Measurements from ENCODE around the gene ARID1A. TPM values are rescaled to one million over a fixed set of nuclear protein-coding genes. Genes with fewer than 3 reads are reported as not detected.

Gene ARID1A
- total and polyA plus RNA-seq, 11 donors: 14.1 to 73.9 (median 45.3) TPM

DNA sequence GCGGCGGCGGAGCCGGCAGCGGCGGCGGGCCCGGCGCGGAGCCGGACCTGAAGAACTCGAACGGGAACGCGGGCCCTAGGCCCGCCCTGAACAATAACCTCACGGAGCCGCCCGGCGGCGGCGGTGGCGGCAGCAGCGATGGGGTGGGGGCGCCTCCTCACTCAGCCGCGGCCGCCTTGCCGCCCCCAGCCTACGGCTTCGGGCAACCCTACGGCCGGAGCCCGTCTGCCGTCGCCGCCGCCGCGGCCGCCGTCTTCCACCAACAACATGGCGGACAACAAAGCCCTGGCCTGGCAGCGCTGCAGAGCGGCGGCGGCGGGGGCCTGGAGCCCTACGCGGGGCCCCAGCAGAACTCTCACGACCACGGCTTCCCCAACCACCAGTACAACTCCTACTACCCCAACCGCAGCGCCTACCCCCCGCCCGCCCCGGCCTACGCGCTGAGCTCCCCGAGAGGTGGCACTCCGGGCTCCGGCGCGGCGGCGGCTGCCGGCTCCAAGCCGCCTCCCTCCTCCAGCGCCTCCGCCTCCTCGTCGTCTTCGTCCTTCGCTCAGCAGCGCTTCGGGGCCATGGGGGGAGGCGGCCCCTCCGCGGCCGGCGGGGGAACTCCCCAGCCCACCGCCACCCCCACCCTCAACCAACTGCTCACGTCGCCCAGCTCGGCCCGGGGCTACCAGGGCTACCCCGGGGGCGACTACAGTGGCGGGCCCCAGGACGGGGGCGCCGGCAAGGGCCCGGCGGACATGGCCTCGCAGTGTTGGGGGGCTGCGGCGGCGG, 1.0 kb downstream of the ARID1A start:
- peak; percentile 32 to 72 (median 40) for DNase-seq
- H3K4me3 ChIP-seq: peak overlapping the region; percentile 80 to 96 (median 92)
- peak overlapping the region; percentile 89 to 98 (median 96) for H3K27ac ChIP-seq
- WGBS, 4 donors: 0 to 1% (median 0%) methylated on average over 20 to 98 of the region's 98 CpGs
- no peak for ATAC-seq
- peaks cover 0 to 4% (median 0%) of the 10 kb centered on the region in 9 donors for H3K27me3 ChIP-seq
- H3K9me3 ChIP-seq: no peaks in the 10 kb centered on the region
- intact Hi-C loops (cut with DNase I): loop anchor here in 8 of 10 donors (1.0 to 5.0 kb wide), 6 partner anchors 26 to 91 kb away; partner anchors contain the start of gene PIGV (in 1 of the 8)
- H3K36me3 ChIP-seq: no peaks in the 10 kb centered on the region
- peaks cover 21 to 65% (median 57%) of the 10 kb centered on the region in 12 donors for H3K4me1 ChIP-seq
- TF ChIP-seq POLR2A (IDR thresholded peaks at IDR 0.05): peak in 1 of 2 donors; percentile 11
- TF ChIP-seq, protein P1, sequence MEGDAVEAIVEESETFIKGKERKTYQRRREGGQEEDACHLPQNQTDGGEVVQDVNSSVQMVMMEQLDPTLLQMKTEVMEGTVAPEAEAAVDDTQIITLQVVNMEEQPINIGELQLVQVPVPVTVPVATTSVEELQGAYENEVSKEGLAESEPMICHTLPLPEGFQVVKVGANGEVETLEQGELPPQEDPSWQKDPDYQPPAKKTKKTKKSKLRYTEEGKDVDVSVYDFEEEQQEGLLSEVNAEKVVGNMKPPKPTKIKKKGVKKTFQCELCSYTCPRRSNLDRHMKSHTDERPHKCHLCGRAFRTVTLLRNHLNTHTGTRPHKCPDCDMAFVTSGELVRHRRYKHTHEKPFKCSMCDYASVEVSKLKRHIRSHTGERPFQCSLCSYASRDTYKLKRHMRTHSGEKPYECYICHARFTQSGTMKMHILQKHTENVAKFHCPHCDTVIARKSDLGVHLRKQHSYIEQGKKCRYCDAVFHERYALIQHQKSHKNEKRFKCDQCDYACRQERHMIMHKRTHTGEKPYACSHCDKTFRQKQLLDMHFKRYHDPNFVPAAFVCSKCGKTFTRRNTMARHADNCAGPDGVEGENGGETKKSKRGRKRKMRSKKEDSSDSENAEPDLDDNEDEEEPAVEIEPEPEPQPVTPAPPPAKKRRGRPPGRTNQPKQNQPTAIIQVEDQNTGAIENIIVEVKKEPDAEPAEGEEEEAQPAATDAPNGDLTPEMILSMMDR (IDR thresholded peaks at IDR 0.05): no peak

DNA sequence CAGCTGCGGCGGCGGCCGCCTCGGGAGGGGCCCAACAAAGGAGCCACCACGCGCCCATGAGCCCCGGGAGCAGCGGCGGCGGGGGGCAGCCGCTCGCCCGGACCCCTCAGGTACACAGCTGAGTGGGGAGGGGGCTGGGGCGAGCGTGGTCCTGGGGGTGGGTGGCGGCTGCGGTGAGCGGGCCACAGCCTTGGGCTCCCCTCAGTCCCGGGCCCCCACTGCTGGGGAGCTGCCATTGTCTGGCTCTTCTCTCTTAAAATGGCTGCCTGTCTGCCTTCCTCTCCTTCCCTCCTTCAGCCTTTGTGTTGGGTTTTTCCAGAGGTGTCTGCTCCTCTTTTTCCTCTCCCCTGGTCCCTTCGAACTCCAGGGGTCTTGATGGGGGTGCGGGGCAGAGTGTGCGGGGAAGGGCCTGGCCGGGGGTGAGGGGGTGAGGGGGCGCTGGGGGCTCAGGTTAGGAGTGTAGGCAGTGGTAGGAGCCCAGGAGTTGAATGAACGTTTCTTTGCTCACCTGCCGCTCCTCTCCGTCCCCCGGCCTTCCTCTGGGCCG, 1.7 kb downstream of the ARID1A start:
- Histone ChIP-seq H3K36me3 (no peaks in the 10 kb centered on the region), H3K27me3 (peaks cover 0 to 4% (median 0%) of the 10 kb centered on the region in 9 donors), H3K9me3 (no peaks in the 10 kb centered on the region), H3K4me1 (peaks cover 21 to 67% (median 62%) of the 10 kb centered on the region in 12 donors), H3K4me3 (peak overlapping the region; percentile 80 to 96 (median 92)), H3K27ac (peak overlapping the region; percentile 89 to 98 (median 96))
- no peak for ATAC-seq
- TF ChIP-seq, protein P1 (IDR thresholded peaks at IDR 0.05): no peak
- no peak for TF ChIP-seq POLR2A (IDR thresholded peaks at IDR 0.05)
- 0 to 1% (median 1%) methylated on average over 12 to 30 of the region's 30 CpGs for WGBS, 4 donors
- DNase-seq: peak in 2 of 5 donors; percentile 25 to 65
- intact Hi-C loops (cut with DNase I): loop anchor here in 8 of 10 donors (1.0 to 5.0 kb wide), 6 partner anchors 25 to 91 kb away; partner anchors contain the start of gene PIGV (in 1 of the 8)

DNA sequence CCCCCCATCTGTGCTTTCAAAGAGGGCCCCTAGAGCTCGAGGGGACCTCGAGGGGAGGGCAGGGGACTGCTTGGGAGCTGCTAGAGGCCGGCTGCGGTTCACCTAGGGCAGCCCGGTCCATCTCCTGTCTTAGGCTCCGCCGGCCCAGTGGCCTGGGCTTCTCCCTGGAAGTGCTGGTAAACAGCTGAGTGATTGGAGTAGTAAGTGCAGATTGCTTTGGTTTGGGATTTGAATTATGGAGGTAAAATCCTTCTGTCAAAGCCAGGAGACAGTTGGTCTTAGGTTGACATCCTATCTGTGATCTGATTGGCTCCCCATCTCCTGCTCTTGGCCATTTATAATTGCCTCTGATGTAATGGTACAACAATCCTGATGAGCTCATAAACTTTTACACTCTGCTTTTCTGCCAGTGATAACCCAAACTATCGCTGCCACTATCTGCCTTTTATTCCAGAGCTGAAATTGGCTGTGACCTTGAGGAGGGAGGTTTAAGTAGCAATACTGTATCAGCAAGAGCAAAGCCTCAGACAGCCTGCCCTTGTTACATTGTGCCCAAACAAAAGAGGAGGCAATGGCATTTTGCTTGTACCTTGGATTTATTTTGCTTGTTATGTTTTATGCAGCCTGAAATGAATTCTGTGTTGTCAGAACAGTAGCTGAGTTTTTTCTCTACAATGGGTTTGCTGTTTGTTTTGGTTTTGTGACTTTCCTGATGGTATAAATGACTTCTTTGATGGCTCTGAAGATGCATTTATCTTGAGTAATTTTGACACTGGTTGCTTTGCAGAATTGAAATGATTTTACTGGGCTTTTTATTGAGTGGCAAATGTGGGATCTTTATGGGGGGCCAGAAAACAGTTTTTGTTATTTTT, 2.4 kb downstream of the ARID1A start:
- intact Hi-C loops (cut with DNase I): loop anchor here in 8 of 10 donors (1.0 to 5.0 kb wide), 6 partner anchors 25 to 90 kb away; partner anchors contain the start of gene PIGV (in 1 of the 8)
- WGBS, 4 donors: 0 to 1% (median 0%) methylated on average over 7 to 8 of the region's 8 CpGs

More for the DNA sequence above, 2.4 kb downstream of the ARID1A start:
- TF ChIP-seq POLR2A (IDR thresholded peaks at IDR 0.05): peak in 1 of 2 donors; percentile 63
- TF ChIP-seq, protein P1 (IDR thresholded peaks at IDR 0.05): no peak
- DNase-seq: peak in 4 of 5 donors; percentile 42 to 71 (median 58)
- Histone ChIP-seq H3K9me3 (no peaks in the 10 kb centered on the region), H3K4me1 (peaks cover 21 to 72% (median 68%) of the 10 kb centered on the region in 12 donors), H3K4me3 (peak overlapping the region; percentile 80 to 96 (median 92)), H3K27ac (peak overlapping the region; percentile 89 to 98 (median 96)), H3K36me3 (peaks cover 0 to 4% (median 0%) of the 10 kb centered on the region in 9 donors), H3K27me3 (peaks cover 0 to 4% (median 0%) of the 10 kb centered on the region in 9 donors)
- peak; percentile 56 to 76 (median 68) for ATAC-seq

Measured in heart left ventricle (tissue), 16 donors.